Stomach (tissue), 9 donors: ENCODE data around the gene IMPDH1. TPM values are rescaled to one million over a fixed set of nuclear protein-coding genes. Genes with fewer than 3 reads are reported as not detected.

Source experiments
- DNase-seq, 2 donors: peaks; one replicate each; pipeline versions ENCODE4 v3.0.0 to v3.0.0-alpha.2; 2013 to 2019
- H3K27ac ChIP-seq, 5 donors: fragments of 200-600 bp in 4 of 5; sonication (generic) in 4 of 5; one replicate each; pipeline ENCODE4 v1.5.1; 2013 to 2019; ENCODE audit warnings: mild to moderate bottlenecking in 1 of 5, moderate library complexity in 1 of 5
- H3K27me3 ChIP-seq, 3 donors: fragments of 200-600 bp; sonication (generic); one replicate each; pipeline ENCODE4 v1.5.1; 2017 to 2019; ENCODE audit warnings: mixed run types in 1 of 3
- H3K36me3 ChIP-seq, 4 donors: fragments of 200-600 bp; sonication (generic); 1 replicate in 3 of 4; 2 replicates in 1 of 4; pipeline ENCODE4 v1.5.1; 2016 to 2019
- H3K4me1 ChIP-seq, 4 donors: fragments of 200-600 bp; sonication (generic); one replicate each; pipeline ENCODE4 v1.5.1; 2016 to 2019
- H3K4me3 ChIP-seq, 4 donors: fragments of 200-600 bp; sonication (generic) in 3 of 4; one replicate each; pipeline ENCODE4 v1.5.1; 2016 to 2019; ENCODE audit warnings: mild to moderate bottlenecking in 1 of 4
- H3K9me3 ChIP-seq, 4 donors: fragments of 200-600 bp; sonication (generic); one replicate each; pipeline ENCODE4 v1.5.1; 2016 to 2019
- CTCF ChIP-seq, 7 experiments: fragments of 450-650 bp in 4 of 7; fragments of 200-600 bp in 3 of 7; sonication (generic) in 3 of 7; IDR thresholded peaks; one replicate each; pipeline ENCODE4 v1.5.1; 2016 to 2019; ENCODE audit warnings: antibody characterized with exemption in 7 of 7, control low read depth in 2 of 7, mild to moderate bottlenecking in 1 of 7
- EP300 ChIP-seq: sonication (generic); formaldehyde crosslinking; IDR thresholded peaks from one replicate; pipeline ENCODE4 v1.6.1; 2017; ENCODE audit warnings: antibody characterized with exemption
- POLR2A ChIP-seq, 4 donors: fragments of 450-650 bp; IDR thresholded peaks; one replicate each; pipeline ENCODE4 v1.6.1; 2016; ENCODE audit warnings: antibody characterized with exemption in 4 of 4, control low read depth in 2 of 4, mild to moderate bottlenecking in 1 of 4, moderate library complexity in 1 of 4
- POLR2AphosphoS5 ChIP-seq, 3 donors: sonication (generic); formaldehyde crosslinking; IDR thresholded peaks; one replicate each; pipeline ENCODE4 v1.6.1; 2016; ENCODE audit warnings: antibody characterized with exemption in 3 of 3
- WGBS, 5 donors: extraction: QIAGEN DNeasy Blood & Tissue Kit in 3 of 5; methylation state at CpG; one replicate each; pipeline versions ENCODE4 v1.1.5 to v1.1.7; 2013 to 2018; 5-methylcytosine and 5-hydroxymethylcytosine counted together
- intact Hi-C: fragments of 100-400 bp; cut with DNase I; formaldehyde crosslinking; loops from one replicate; pipeline ENCODE4 v1.15.1; 2023; ENCODE audit warnings: low total_unique reads
- polyA plus RNA-seq, 3 donors: library from polyadenylated mRNA; stranded (reverse); fragments of 200-250 nt; gene quantifications; one replicate each; pipeline ENCODE4 v1.2.3, GENCODE V29; 2013
- total RNA-seq, 5 donors: library from RNA; depleted of rRNA; stranded (reverse); fragments of >200 nt; gene quantifications; one replicate each; pipeline versions ENCODE4 v1.1.0 to v1.2.3, GENCODE V29; 2014 to 2016
- donor health status: healthy with polysubstance abuse.
- donor health status: Bipolar disorder and iron deficiency.
- donor health status: healthy.

The IMPDH1 gene
- total and polyA plus RNA-seq, 8 donors = 32.7 to 188 (median 69.0) TPM

- H3K4me1 ChIP-seq = no peaks in the 10 kb centered on the region
- H3K9me3 ChIP-seq = no peaks in the 10 kb centered on the region
- no peak for DNase-seq
- TF ChIP-seq EP300 = no peak
- TF ChIP-seq POLR2A (IDR thresholded peaks at IDR 0.05) = no peak
- TF ChIP-seq CTCF (IDR thresholded peaks at IDR 0.05) = no peak
- no peak for TF ChIP-seq POLR2AphosphoS5 (IDR thresholded peaks at IDR 0.05)
- WGBS, 5 donors = 84 to 94% (median 90%) methylated on average over 4 of the region's 4 CpGs
- no peak overlapping the region for H3K4me3 ChIP-seq
- H3K36me3 ChIP-seq = no peaks in the 10 kb centered on the region
- no peak overlapping the region for H3K27ac ChIP-seq
- peaks cover 0 to 14% (median 0%) of the 10 kb centered on the region in 3 donors for H3K27me3 ChIP-seq
- intact Hi-C loops = no loop called here
Measured at GRCh38 chr7:128370491-128370890, 39.3 kb downstream of the IMPDH1 start.

GRCh38 chr7:128366986-128367385 lies 42.8 kb downstream of the IMPDH1 start:
- DNase-seq = no peak
- no peaks in the 10 kb centered on the region for H3K36me3 ChIP-seq

GRCh38 chr7:128366300-128366699 lies 43.5 kb downstream of the IMPDH1 start:
- Histone ChIP-seq H3K36me3 (no peaks in the 10 kb centered on the region), H3K9me3 (no peaks in the 10 kb centered on the region), H3K27me3 (peaks cover 0 to 46% (median 8%) of the 10 kb centered on the region in 3 donors), H3K27ac (no peak overlapping the region), H3K4me3 (no peak overlapping the region), H3K4me1 (peaks cover 1 to 10% (median 9%) of the 10 kb centered on the region in 4 donors)
- intact Hi-C loops = no loop called here
- 22 to 56% (median 31%) methylated on average over 1 of the region's 1 CpG for WGBS, 5 donors
- no peak for TF ChIP-seq CTCF (IDR thresholded peaks at IDR 0.05)
- TF ChIP-seq POLR2A (IDR thresholded peaks at IDR 0.05) = no peak
- TF ChIP-seq POLR2AphosphoS5 (IDR thresholded peaks at IDR 0.05) = no peak
- no peak for TF ChIP-seq EP300
- DNase-seq = no peak

More at GRCh38 chr7:128366986-128367385, 42.8 kb downstream of the IMPDH1 start:
- no peak overlapping the region for H3K27ac ChIP-seq
- no peak overlapping the region for H3K4me3 ChIP-seq
- no peaks in the 10 kb centered on the region for H3K9me3 ChIP-seq
- intact Hi-C loops = no loop called here
- peaks cover 0 to 5% (median 2%) of the 10 kb centered on the region in 4 donors for H3K4me1 ChIP-seq
- no peak for TF ChIP-seq CTCF (IDR thresholded peaks at IDR 0.05)
- TF ChIP-seq POLR2A (IDR thresholded peaks at IDR 0.05) = no peak
- no peak for TF ChIP-seq EP300
- no peak for TF ChIP-seq POLR2AphosphoS5 (IDR thresholded peaks at IDR 0.05)
- H3K27me3 ChIP-seq = peaks cover 0 to 39% (median 7%) of the 10 kb centered on the region in 3 donors

- no peaks in the 10 kb centered on the region for H3K36me3 ChIP-seq
- H3K9me3 ChIP-seq = no peaks in the 10 kb centered on the region
- 86 to 95% (median 87%) methylated on average over 2 of the region's 2 CpGs for WGBS, 5 donors
- TF ChIP-seq CTCF (IDR thresholded peaks at IDR 0.05) (no peak), POLR2A (IDR thresholded peaks at IDR 0.05) (no peak), POLR2AphosphoS5 (IDR thresholded peaks at IDR 0.05) (no peak), EP300 (no peak)
- no peak overlapping the region for H3K27ac ChIP-seq
- no peak overlapping the region for H3K4me3 ChIP-seq
- H3K4me1 ChIP-seq = peaks cover 10 to 19% (median 18%) of the 10 kb centered on the region in 4 donors
- no peak for DNase-seq
- H3K27me3 ChIP-seq = peaks cover 0 to 54% (median 14%) of the 10 kb centered on the region in 3 donors
- intact Hi-C loops = no loop called here
Measured at GRCh38 chr7:128365432-128365831, 44.4 kb downstream of the IMPDH1 start.
